Right lobe of liver (tissue), 6 donors: ENCODE measurements around the gene DNAJB4. TPM values are rescaled to one million over a fixed set of nuclear protein-coding genes. Genes with fewer than 3 reads are reported as not detected.
A peak's percentile ranks its signal among the peaks of the same experiment; 100 is the strongest.
"Not testable (repeated sequence)": the region's sequence is repeated elsewhere in the genome, so short reads cannot be mapped to it uniquely, and the experiment has no call there.

Experiments used
- ATAC-seq, 4 donors: fragments of 200-7000 bp; cut with Tn5 transposase; one replicate each; pipeline ENCODE4 v1.9.1; 2020; ENCODE audit warnings: mild to moderate bottlenecking in 4 of 4, moderate library complexity in 4 of 4
- DNase-seq, 3 donors: peaks; one replicate each; pipeline ENCODE4 v3.0.0-alpha.2; 2020
- H3K27ac ChIP-seq, 3 donors: fragments of 200-600 bp; one replicate each; pipeline ENCODE4 v1.8.0; 2022
- H3K27me3 ChIP-seq, 2 donors: fragments of 200-600 bp; one replicate each; pipeline ENCODE4 v1.8.0; 2022
- H3K36me3 ChIP-seq, 4 donors: fragments of 200-600 bp; sonication (generic) in 1 of 4; one replicate each; pipeline versions ENCODE4 v1.5.1 to v1.8.0; 2017 to 2022; ENCODE audit warnings: control low read depth in 1 of 4
- H3K4me1 ChIP-seq, 4 donors: fragments of 200-600 bp; sonication (generic) in 1 of 4; one replicate each; pipeline versions ENCODE4 v1.5.1 to v1.8.0; 2017 to 2022; ENCODE audit warnings: control low read depth in 1 of 4
- H3K4me3 ChIP-seq, 3 donors: fragments of 200-600 bp; one replicate each; pipeline ENCODE4 v1.8.0; 2022
- H3K9me3 ChIP-seq, 4 donors: fragments of 200-600 bp; sonication (generic) in 1 of 4; one replicate each; pipeline versions ENCODE4 v1.5.1 to v1.8.0; 2017 to 2022; ENCODE audit warnings: control low read depth in 1 of 4
- POLR2A ChIP-seq: fragments of 450-650 bp; IDR thresholded peaks from one replicate; pipeline ENCODE4 v1.6.1; 2017; ENCODE audit warnings: antibody characterized with exemption, mild to moderate bottlenecking
- WGBS: methylation state at CpG from one replicate; pipeline ENCODE4 v1.1.6; 2018; ENCODE audit warnings: low coverage, low lambda C conversion rate; ENCODE audit not compliant: insufficient coverage; ENCODE audit errors: missing lambda C conversion rate; 5-methylcytosine and 5-hydroxymethylcytosine counted together
- intact Hi-C, 2 donors: fragments of 100-400 bp; cut with DNase I; formaldehyde crosslinking; loops; one replicate each; pipeline versions ENCODE4 v1.11.2 to v1.14.1; 2022
- total RNA-seq, 6 experiments: library from RNA; depleted of rRNA in 2 of 6; stranded (reverse); fragments of >200 nt in 2 of 6; fragmentation: NEBNext Ultra II Directional in 3 of 6; extraction: Animal tissue kit (Norgen Biotek cat#: 25700) in 3 of 6; gene quantifications; one replicate each; pipeline versions ENCODE4 v1.1.0 to v1.2.4, GENCODE V29; 2016 to 2023
- TF ChIP-seq, protein P1 (sequence below), 4 donors: fragments of 200-600 bp in 3 of 4; fragments of 450-650 bp in 1 of 4; IDR thresholded peaks; one replicate each; pipeline versions ENCODE4 v1.5.1 to v1.8.0; 2016 to 2022; ENCODE audit warnings: antibody characterized with exemption in 4 of 4, mild to moderate bottlenecking in 2 of 4
- donor health status: DM: no; HTN: yes; CAD: no.
- donor health status: DM: no; HTN: no; CAD: no.
- donor health status: DM: no; HTN: no; CAD: no.
- donor health status: DM: no; HTN: yes; CAD: no.
- donor health status: DM: no; HTN: yes; CAD: no.

Gene DNAJB4
- total RNA-seq, 6 experiments from 2014 or later, result 10.9 to 21.7 (median 14.4) TPM

DNA sequence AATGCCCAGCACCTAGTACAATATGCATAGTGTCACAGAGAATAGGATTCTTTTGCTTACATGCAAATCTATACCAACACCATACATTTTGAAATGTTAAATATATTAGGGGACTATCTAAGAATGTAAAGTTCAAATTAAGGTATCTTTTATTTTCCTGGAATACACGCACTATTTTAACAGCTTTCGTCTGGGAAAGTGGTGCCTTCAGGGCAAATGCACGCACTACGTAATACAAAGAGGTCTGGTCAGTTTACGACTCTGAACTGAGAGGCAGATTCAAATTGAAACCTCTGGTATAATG, 26.8 kb upstream of the DNAJB4 start:
- intact Hi-C loops, result loop anchor here (10.0 kb wide), 1 partner anchor 137 kb away; no protein-coding TSS in a partner anchor
- H3K27ac ChIP-seq, result peak overlapping the region; percentile 94 to 97 (median 96)
- 1% methylated on average over 5 of the region's 5 CpGs for WGBS

DNA sequence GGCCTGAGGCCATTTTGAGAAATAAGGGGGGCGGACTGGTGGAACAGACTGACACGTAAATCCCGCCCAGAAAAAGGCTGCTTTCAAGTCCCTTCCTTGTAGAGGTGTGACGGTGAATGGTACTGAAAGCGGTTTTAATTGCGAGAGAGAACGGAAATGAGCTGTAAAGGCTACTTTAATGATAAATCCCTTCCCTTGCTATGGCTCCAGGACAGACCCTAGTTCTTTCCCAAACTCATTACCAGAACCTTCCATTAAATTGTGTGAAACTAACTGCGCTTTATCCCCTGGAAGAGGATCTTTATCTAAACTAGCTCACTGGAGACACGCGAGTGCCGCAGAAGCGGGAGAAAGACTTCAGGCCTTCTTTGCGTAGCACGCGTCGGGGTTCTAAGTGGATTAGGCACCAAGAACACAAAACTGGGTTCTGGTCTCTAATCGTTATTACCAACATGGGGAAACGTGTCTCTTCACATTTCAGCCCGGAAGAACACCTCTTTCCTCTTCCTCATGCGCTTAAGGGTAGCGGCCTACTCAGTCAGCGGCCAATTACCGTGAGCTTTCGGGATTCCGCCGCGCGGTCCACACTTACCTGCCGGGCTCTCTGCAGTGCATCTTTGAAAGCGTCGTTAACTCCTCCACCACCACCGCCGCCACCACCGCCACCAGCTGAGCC, 26.3 kb upstream of the DNAJB4 start:
- peaks cover 0 to 29% (median 13%) of the 10 kb centered on the region in 4 donors for H3K4me1 ChIP-seq
- peak; percentile 64 to 71 (median 68) for ATAC-seq
- no peaks in the 10 kb centered on the region for H3K27me3 ChIP-seq
- intact Hi-C loops, result loop anchor here (10.0 kb wide), 1 partner anchor 136 kb away; no protein-coding TSS in a partner anchor
- H3K27ac ChIP-seq, result peak overlapping the region; percentile 94 to 97 (median 96)
- no peaks in the 10 kb centered on the region for H3K9me3 ChIP-seq
- DNase-seq, result peak in 1 of 3 donors; percentile 74
- WGBS, result under 1% methylated on average over 31 of the region's 34 CpGs
- H3K4me3 ChIP-seq, result peak overlapping the region; percentile 66 to 74 (median 69)
- TF ChIP-seq, protein P1, sequence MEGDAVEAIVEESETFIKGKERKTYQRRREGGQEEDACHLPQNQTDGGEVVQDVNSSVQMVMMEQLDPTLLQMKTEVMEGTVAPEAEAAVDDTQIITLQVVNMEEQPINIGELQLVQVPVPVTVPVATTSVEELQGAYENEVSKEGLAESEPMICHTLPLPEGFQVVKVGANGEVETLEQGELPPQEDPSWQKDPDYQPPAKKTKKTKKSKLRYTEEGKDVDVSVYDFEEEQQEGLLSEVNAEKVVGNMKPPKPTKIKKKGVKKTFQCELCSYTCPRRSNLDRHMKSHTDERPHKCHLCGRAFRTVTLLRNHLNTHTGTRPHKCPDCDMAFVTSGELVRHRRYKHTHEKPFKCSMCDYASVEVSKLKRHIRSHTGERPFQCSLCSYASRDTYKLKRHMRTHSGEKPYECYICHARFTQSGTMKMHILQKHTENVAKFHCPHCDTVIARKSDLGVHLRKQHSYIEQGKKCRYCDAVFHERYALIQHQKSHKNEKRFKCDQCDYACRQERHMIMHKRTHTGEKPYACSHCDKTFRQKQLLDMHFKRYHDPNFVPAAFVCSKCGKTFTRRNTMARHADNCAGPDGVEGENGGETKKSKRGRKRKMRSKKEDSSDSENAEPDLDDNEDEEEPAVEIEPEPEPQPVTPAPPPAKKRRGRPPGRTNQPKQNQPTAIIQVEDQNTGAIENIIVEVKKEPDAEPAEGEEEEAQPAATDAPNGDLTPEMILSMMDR (IDR thresholded peaks at IDR 0.05), result no peak
- peak; percentile 32 for TF ChIP-seq POLR2A
- peaks cover 0 to 6% (median 0%) of the 10 kb centered on the region in 4 donors for H3K36me3 ChIP-seq

More for the DNA sequence above, 26.8 kb upstream of the DNAJB4 start:
- Histone ChIP-seq H3K9me3 (no peaks in the 10 kb centered on the region), H3K4me3 (peak overlapping the region; percentile 66 to 74 (median 69)), H3K27me3 (no peaks in the 10 kb centered on the region), H3K36me3 (peaks cover 0 to 6% (median 0%) of the 10 kb centered on the region in 4 donors), H3K4me1 (peaks cover 0 to 29% (median 13%) of the 10 kb centered on the region in 4 donors)
- DNase-seq (no peak), ATAC-seq (no peak)
- TF ChIP-seq, protein P1 (IDR thresholded peaks at IDR 0.05), result no peak

DNA sequence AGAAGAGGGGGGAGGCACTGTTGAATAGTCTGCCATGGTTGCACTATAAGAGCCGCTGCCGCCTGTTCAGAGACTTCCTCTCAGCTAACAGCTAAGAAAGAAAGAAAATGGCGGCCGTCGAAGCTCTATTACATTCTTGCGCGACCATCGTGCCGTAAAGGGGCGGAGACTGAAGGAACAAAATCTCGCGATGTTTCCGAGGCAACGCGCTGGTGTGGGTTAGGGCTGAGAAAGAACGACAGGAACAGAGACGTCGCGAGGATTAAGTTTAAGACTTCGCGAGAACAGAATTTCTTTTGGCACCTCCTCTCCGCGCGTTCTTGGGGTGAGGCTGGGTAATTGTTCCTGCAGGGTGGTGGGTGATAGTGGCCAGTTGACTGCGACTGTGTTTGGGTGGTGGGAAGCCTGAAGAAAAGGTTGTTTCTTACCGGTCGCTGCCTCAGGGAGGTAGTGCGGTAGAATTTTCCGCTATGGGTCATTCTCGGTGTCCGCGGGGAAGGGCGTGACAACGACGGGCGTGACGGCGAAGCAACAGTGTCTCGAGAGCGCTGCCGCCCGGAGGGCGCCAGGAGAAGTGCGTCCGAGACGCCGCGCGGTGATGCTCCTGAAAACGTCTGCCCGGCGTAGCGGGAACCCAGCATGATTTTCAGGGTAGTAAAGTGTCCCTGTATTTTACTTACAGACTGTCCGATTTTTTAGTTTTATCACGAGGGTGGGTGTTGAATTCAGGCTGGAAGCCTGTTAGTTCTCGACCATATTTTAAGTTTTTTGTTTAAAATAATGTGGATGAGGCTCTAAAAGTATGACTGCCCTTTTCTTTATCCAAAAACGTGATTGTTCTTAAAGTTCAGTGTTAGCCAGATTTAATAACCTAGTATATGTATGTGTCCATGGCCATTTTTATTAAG, 25.5 kb upstream of the DNAJB4 start, which contains the start of gene FUBP1:
TSS of gene FUBP1 (minus strand) at position 104 of the 908 bp plus-strand sequence. CDS start at position 36, 68 bp downstream.
- Histone ChIP-seq H3K9me3 (no peaks in the 10 kb centered on the region), H3K4me1 (peaks cover 0 to 34% (median 13%) of the 10 kb centered on the region in 4 donors), H3K4me3 (peak within 1 kb of the TSS; percentile 66 to 74 (median 69)), H3K27ac (peak within 1 kb of the TSS; percentile 94 to 97 (median 96)), H3K36me3 (peaks cover 0 to 6% (median 0%) of the 10 kb centered on the region in 4 donors), H3K27me3 (no peaks in the 10 kb centered on the region)
- ATAC-seq, result peak; percentile 88 to 94 (median 90)
- peak; percentile 83 for TF ChIP-seq POLR2A
- TF ChIP-seq, protein P1 (IDR thresholded peaks at IDR 0.05), result peak; percentile 66 to 76 (median 72)
- intact Hi-C loops, result loop anchor here (10.0 kb wide), 1 partner anchor 136 kb away; no protein-coding TSS in a partner anchor
- under 1% methylated on average over 31 of the region's 57 CpGs for WGBS
- DNase-seq, result peak; percentile 92 to 95 (median 93)

DNA sequence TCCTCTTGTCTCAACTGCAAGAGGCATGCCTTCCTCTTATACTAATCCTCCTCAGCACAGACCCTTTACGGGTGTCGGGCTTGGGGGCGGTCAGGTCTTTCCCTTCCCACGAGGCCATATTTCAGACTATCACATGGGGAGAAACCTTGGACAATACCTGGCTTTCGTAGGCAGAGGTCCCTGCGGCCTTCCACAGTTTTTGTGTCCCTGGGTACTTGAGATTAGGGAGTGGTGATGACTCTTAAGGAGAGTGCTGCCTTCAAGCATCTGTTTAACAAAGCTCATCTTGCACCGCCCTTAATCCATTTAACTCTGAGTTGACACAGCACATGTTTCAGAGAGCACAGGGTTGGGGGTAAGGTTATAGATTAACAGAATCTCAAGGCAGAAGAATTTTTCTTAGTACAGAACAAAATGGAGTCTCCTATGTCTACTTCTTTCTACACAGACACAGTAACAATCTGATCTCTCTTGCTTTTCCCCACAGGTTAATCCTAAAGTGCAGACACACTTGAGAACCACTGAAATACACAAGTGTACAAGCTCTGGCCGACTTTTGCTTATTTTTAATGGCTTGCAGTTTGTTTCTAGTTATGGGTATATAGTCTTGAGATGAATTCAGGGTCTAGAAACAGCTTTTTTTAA, 21.3 kb upstream of the DNAJB4 start:
- peak overlapping the region in 1 of 3 donors; percentile 20 for H3K27ac ChIP-seq
- H3K4me3 ChIP-seq, H3K36me3 ChIP-seq, intact Hi-C loops, H3K4me1 ChIP-seq, DNase-seq, H3K9me3 ChIP-seq, ATAC-seq, H3K27me3 ChIP-seq: not testable (repeated sequence)
- WGBS, result 68% methylated on average over 6 of the region's 8 CpGs
